ENCODE results near the gene DNAAF5.

Gene DNAAF5

DNA sequence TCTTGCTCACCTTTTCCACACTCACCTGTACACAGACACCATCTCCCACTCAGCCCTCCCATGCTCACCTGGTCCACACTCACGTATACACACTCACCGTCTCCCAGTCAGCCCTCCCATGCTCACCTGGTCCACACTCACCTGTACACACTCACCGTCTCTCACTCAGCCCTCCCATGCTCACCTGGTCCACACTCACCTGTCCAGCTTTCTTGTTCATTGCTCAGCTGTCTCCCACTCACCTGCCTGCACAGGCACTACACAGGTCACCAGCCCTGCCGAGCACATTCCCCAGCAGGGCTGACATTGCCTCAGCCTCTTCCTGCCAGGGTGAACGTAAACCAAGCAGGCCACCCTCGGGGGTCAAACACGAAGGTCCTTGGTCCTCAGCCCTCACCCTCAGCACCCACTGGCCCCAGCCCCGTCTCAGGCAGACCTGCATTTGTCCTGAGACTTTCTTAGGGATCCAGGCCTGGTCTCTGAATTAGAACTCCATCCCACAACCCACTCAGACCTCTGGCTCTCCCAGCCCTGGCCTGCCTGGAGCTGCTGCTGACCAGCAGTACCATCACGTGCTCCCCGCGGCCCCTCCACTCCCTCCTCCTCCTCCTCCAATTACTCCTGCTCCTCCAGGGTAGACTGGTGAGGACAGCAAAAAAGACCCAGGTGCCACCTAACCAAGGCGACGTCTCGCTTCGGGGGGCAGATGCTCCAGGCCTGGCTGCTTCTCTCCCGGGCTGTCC is 12.8 kb upstream of the DNAAF5 start:
- no peak for DNase-seq (ENCODE audit: low read depth)
- H3K4me3 ChIP-seq (ENCODE audit: low read depth, low read length) = no peak overlapping the region
- TF ChIP-seq, protein P1, sequence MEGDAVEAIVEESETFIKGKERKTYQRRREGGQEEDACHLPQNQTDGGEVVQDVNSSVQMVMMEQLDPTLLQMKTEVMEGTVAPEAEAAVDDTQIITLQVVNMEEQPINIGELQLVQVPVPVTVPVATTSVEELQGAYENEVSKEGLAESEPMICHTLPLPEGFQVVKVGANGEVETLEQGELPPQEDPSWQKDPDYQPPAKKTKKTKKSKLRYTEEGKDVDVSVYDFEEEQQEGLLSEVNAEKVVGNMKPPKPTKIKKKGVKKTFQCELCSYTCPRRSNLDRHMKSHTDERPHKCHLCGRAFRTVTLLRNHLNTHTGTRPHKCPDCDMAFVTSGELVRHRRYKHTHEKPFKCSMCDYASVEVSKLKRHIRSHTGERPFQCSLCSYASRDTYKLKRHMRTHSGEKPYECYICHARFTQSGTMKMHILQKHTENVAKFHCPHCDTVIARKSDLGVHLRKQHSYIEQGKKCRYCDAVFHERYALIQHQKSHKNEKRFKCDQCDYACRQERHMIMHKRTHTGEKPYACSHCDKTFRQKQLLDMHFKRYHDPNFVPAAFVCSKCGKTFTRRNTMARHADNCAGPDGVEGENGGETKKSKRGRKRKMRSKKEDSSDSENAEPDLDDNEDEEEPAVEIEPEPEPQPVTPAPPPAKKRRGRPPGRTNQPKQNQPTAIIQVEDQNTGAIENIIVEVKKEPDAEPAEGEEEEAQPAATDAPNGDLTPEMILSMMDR (IDR thresholded peaks at IDR 0.05; ENCODE audit: low read depth, low read length, missing control alignments) = no peak

DNA sequence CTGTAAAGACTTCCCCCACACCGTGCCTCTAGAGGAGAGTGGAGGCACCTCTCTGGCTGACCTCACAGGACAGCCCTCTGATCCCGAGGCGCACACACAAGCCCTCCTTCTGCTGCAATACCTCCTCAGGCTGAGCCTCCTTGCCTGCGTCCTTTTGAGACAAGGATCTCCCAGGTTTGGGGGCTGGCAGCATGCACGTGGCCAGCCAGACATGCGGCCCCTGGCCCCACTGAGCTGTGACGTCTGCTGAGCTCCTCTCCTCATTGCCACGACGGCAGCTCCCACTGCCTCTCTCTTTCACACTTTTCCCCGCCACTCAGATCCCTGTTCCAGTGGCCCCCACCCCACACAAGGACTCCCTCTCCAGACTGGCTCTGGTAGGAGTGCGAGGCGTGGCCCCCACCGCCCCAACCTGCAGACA is 12.2 kb upstream of the DNAAF5 start:
- H3K4me3 ChIP-seq (ENCODE audit: low read depth, low read length) = no peak overlapping the region
- DNase-seq (ENCODE audit: low read depth) = no peak
- TF ChIP-seq, protein P1 (IDR thresholded peaks at IDR 0.05; ENCODE audit: low read depth, low read length, missing control alignments) = no peak

DNA sequence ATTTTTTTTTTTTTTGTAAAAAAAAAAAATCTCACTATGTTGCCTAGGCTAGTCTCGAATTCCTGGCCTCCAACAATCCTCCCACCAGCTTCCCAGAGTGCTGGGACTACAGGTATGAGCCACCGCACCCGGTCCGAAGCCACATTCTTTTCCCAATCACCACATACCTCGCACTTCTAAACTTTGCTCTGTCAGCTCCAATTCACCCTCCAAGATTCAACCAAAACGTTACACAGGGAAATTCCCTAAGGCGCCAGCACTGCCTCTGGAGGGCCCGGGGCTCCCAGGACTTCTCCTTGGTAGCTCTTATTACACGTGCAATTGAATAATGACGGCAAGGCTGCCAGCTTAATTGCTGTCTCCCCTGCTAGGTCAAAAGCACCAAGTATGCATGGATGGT is 10.3 kb upstream of the DNAAF5 start:
- TF ChIP-seq, protein P1 (IDR thresholded peaks at IDR 0.05; ENCODE audit: low read depth, low read length, missing control alignments) = no peak
- no peak overlapping the region for H3K4me3 ChIP-seq (ENCODE audit: low read depth, low read length)
- DNase-seq (ENCODE audit: low read depth) = no peak

DNA sequence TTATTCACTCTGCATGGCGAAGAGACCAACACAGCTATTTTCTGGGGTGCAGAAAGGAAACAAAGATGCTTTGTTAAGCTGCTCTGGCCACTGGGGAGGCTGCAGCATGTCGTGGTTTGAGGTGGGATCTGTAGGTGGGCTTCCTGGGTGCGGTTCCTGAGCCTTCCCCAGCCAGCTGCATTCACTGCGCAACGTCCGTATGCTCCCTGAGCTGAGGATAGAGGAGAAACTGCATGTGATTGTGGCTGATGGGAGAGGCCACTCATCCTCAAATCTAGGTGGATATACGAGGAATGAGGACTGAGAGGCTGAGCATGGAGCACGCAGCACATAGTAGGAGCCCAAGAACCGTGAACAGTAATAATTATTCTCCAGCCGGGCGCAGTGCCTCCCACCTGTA is 9.9 kb upstream of the DNAAF5 start:
- H3K4me3 ChIP-seq (ENCODE audit: low read depth, low read length) = no peak overlapping the region
- TF ChIP-seq, protein P1 (IDR thresholded peaks at IDR 0.05; ENCODE audit: low read depth, low read length, missing control alignments) = no peak
- DNase-seq (ENCODE audit: low read depth) = no peak

DNA sequence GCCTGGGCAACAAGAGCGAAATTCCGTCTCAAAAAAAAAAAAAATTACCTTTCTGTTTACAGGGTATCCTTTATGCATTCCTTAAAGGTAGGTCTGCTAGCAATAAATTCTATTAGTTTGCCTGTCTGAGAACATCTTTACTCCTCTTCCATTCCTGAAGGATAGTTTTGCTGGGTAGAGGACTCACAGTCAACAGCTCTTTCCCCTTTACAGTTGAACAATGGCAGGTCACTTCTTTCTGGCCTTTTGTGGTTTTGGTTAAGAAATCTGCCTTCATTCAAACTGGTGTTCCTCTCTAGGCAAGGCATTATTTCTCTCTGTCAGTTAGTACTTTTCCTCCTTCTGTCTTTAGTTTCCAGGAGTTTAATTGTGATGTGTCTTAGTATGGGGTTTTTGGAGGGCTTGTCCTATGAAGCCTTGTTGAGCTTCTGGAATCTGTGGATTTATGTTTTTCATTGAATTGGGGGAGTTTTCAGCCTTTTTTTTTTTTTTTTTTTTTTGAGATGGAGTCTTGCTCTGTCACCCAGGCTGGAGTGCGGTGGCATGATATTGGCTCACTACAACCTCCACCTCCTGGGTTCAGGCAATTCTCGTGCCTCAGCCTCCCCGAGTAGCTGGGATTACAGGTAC is 4.8 kb upstream of the DNAAF5 start:
- no peak overlapping the region for H3K4me3 ChIP-seq (ENCODE audit: low read depth, low read length)
- no peak for DNase-seq (ENCODE audit: low read depth)
- TF ChIP-seq, protein P1 (IDR thresholded peaks at IDR 0.05; ENCODE audit: low read depth, low read length, missing control alignments) = no peak

DNA sequence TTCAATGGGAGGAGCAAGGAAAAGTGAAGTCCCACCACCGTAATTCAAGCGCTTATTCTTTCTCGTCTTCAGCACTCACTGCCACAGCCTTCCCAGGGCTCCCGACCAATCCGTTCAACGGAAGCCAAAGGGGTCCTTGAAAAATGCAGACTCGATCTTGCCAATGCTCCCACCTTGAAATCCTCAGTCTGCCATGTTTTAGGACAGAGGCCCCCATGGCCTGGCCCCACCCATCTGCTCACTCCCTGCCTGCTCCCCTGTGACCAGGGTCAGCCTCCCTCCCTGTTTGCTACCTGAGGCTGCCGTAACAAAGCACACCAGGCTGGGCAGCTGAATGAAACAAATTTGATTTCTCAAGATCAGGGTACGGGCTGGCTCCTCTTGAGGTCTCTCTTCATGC is 3.0 kb upstream of the DNAAF5 start:
- DNase-seq (ENCODE audit: low read depth) = no peak
- TF ChIP-seq, protein P1 (IDR thresholded peaks at IDR 0.05; ENCODE audit: low read depth, low read length, missing control alignments) = no peak
- H3K4me3 ChIP-seq (ENCODE audit: low read depth, low read length) = no peak overlapping the region

DNA sequence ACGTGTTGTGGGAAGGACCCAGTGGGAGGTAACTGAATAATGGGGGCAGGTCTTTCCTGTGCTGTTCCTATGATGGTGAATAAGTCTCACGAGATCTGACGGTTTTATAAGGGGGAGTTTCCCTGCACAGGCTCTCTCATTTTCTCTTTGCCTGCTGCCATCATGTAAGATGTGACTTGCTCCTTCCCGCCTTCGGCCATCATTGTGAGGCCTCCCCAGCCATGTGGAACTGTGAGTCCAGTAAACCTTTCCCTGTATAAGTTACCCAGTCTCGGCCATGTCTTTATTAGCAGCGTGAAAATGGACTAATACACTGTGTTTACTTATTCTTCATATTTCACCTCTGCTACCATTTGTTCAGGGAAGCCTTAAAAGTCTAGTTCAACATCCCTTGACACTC is 2.2 kb upstream of the DNAAF5 start:
- no peak for DNase-seq (ENCODE audit: low read depth)
- TF ChIP-seq, protein P1 (IDR thresholded peaks at IDR 0.05; ENCODE audit: low read depth, low read length, missing control alignments) = no peak
- H3K4me3 ChIP-seq (ENCODE audit: low read depth, low read length) = no peak overlapping the region
